ENCODE data around the gene RASSF8.
"Not testable (repeated sequence)": the region's sequence is repeated elsewhere in the genome, so short reads cannot be mapped to it uniquely, and the experiment has no call there.

Gene RASSF8

DNA sequence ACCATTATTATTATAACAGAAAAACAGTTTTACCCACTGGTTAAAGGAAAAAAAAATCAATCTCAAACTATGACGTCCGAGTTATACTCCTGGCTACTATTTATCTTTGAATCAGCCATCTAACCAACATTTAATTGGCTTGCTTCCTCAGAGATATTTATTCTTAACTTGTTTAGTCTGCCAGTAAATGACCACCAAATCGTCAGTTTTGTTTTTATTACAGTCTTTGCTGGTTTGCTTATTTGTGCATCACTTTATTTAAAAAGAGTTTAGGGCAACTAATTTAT is 71.2 kb downstream of the RASSF8 start:
- DNase-seq (ENCODE audit: low read depth, low spot score) = no peak

DNA sequence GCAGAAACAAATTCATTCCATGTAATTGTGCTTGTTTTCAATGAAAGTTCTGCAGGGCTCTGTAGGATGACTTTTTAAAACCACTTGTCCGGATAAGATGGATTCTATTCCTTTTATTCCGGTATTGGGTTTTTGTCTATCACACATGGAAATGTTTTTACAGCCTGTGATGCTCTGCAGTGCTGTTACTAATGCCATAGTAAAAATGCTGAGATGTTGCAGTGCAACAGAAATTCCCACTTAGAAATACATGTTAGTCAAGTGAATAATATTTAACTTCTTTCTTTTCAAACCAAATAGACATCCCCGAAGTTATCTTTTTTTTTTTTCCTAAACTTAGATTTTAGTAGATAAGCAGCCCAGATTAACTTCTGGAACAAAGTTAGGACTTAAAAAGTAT is 71.9 kb downstream of the RASSF8 start:
- DNase-seq (ENCODE audit: low read depth, low spot score) = no peak

DNA sequence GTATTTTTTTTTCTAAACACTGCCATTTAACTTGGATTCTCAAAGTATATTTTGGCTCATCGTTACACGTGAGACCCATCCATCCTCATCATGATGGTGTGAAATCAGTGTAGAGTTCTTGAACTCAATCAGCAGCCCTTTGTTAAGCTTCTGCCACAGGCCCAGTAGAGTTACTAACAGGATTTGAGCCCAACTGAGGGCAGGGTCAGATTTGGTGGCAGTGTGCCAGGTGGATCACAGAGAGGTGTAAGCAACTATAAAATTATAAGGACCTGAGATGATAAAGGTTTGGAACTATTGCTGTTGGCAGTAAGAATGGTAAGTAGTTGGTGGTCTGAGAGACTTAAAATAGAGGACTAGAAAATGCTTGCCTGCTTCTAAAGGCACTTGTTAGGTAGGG is 72.8 kb downstream of the RASSF8 start:
- DNase-seq (ENCODE audit: low read depth, low spot score) = no peak

DNA sequence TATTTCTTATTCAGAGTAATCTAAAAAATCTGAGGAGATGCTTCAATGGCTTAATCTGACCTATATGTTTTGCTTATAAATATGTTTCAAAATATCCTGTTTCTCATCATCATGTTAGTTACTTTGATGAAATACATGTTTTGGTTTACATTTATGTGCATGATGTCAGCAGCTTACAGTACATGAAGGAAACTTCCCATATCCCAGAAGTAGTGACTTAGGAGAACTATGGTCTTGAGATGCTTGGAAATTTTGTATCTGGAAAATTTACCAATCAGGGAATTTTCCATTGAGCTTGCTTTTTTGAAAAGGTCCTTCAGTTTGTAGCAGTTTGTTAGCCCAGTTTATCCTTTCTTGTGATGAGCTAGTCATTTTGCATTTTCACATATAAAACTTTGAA is 73.3 kb downstream of the RASSF8 start:
- no peak for DNase-seq (ENCODE audit: low read depth, low spot score)

DNA sequence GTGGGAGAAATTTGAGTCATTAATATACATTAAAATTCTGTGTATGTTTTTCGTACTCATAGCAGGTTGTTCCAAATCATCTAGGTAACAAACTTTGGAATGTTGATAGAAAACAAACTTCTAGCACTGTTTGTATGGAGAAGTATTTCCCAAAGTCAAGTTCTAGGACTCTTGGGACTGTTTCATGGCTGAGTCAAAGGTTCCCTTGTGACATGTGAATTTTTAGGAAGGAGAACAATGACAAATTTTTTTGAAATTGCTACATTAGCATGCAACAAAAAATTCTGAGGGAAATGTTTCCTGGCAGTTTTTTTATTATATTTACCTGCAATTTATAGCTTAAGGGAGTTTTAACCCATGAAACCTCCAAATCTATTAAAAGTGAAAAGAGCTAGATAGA is 73.8 kb downstream of the RASSF8 start:
- DNase-seq (ENCODE audit: low read depth, low spot score) = no peak

DNA sequence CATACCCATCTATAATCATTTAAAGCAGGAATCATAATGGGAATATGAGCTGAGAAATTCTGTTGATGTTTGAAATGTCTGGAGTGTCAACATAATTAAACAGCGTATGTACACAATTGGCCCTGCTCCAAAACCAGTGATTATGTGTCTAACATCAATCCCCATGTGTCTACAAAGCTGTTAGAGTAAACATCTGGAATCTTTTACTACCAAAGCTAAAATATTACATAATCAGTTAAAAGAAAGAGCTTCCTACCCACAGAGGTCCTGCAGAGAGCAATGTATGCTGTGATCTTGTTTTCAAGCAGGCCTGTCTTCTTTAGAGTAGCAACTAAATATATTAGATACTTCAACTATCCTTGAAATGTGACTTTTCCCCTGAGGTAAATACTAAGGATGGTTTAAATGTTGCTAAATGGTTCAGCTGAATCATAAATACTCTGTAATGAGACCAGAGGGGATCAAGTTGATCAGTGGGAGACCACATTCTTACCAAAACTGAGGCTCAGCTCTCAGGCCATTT is 74.3 kb downstream of the RASSF8 start:
- no peak for DNase-seq (ENCODE audit: low read depth, low spot score)

DNA sequence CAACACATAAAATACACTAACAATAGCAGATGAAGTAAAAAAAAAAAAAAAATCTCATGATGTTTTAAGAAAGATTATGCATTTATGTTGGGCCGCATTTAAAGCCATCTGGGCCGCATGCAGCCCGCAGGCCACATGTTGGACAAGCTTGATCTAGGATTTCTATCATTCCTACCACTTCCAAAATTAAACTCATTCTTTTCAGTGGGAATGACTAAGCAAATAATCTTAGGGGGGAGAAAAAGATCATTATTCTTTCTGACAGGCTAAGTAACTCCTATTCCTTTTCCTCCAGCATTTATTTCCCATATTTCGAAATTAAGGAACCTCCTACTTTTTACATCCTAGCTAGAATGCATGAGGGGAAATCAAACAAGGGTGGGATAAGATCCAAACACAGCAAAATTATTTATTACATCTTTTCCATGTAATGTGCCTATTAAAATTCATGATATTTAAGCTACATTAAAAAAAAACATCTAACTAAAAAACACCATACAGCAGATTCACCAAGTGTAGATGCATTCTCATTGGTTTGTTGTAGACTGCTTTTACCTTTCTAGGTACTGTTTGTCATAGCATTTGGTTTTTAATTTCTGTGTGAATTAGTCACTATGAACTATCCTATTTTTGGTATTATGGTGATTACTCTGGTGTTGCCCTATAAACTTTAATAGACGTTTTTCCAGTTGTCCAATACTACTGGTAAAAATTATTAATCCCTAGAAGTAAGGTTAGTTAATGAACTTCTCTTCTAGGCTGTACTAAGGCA is 76.1 kb downstream of the RASSF8 start:
- no peak for DNase-seq (ENCODE audit: low read depth, low spot score)

DNA sequence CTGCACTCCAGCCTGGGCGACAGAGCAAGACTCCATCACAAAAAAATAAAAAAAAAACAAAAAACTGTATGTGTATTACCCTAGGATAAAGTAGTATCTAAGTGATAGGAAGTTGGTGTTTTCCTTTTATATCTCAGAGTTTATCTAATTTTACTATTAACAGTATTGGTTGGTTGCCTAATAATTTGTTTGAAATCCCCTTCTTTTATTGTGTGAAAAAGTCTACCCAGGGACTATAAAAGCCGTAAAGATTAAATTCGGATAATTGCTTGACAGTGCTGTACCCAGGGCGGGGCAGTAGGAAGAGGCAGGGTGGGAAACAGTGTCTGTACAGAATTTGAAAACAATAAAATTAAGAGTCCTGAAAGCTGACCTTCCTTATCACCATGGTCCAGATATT is 78.4 kb downstream of the RASSF8 start:
- DNase-seq (ENCODE audit: low read depth, low spot score) = no peak

DNA sequence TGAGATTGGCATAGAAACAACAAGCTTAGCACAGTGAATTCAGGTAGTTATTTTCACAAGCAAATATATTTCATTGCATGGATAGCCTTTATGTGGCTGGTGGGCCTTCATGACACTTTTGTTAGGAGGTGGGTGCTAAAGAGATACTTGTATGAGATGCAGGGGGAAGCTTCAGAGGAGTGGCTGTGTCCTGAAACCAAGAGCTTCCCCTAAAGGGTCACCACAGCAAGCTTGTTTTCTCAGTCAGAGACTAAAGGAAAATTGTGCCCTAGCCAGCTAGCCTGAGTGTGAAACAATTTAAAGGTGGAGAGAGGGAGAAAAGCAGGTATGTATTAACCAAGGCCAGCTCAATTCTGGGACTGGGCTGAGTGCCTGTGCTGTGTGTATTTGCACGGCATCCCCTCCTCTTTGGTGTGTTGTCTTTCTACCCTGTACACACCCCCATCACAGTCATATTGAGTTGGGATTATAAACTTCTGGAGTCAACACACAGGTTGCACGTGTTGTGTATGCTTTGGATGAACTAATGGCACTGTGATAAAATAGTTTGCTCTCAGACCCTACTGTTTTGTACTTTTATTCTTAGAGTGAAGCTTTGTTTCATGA is 79.2 kb downstream of the RASSF8 start:
- DNase-seq (ENCODE audit: low read depth, low spot score) = no peak

DNA sequence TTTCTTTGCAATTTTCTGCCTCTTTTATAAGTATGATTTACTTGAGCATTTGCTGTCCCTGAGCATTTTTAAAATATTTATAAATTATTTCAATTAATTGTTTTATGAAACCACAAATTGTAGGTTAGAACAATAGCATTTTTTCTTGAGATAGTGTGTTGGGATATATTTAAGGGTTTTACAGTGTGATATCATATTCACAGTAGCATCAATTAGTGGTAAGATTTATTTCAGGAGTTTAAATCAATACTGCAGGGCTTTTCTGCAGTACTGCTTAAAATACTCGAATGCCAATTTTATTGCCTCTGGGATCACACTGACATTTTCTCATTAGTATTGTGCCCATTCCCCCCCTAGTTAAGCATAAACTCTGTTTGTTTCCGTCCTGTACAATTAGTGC is 84.2 kb downstream of the RASSF8 start:
- DNase-seq (ENCODE audit: low read depth, low spot score) = no peak

DNA sequence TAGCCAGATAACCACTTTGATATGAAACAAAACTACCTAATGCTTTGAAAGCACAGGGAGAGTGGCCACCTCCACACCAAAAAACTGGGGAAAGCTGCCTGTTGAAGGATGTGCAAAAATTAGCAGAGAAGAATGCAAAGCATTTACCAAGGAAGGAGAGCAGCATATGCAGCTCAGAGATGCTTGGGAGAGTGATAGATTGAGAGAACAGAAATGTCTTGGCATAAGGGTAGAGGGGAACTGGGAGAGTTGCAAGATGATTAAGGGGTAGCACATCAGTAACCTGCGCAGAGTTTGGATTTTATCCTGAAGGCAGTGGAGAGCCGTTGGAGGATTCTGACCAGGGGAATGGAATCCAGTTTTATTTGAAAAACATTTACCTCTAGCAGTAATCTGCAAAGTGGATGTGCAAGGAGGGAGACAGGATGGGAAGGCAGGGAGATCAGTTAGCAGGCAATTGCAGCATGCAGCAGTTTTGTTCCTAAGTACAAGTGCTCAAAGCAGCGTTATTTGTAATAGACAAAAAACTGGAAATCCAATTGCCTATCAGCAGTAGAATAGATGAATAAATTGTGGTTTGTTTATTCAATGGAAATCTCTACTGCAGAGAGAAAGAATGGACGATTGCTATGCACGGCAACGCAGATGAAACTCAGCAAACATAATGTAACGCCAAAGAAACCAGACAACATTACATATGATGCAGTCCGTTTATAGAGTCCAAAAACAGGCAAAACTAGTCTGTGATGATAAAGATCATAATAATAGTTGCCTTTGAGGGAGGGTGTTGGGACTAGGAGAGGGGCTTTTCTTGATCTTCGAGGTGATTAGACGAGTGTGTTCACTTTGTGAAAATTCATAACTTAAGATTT is 84.9 kb downstream of the RASSF8 start:
- DNase-seq (ENCODE audit: low read depth, low spot score) = no peak

DNA sequence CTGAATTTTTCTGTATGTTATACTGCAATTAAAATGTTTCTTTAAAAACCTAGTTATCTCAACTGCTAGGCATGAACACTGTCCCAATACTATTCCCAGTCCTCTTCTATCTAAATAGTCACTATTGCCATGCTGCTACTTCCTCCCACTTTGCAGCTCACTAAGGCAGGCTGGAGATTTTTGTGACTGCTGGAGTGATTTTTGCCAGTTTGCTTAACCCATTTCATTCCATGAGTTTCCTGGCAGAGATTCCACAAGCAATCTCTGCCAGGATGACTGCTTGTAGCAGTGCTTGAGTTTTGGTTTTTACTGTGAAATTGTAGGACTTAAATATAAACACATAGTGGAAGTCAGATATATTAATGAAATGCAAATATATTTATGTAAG is 85.5 kb downstream of the RASSF8 start:
- DNase-seq (ENCODE audit: low read depth, low spot score) = no peak

DNA sequence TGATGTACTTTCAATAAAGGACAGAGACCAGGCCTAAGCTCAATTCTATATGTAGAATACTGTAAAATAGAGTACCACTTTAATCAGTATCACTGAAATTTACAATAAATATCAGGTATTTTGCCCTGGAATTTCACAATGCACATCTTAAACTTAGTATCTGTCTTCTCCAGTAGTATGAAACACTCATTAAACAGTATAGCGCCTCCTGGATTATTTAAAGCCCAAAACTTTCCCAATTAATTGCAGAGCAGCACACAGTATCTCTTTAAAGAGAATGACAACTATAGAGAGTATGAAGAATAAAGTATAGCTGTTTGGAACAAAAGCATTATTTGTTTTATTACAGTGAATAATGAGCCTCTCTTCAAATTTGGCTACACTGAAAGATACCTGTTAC is 86.1 kb downstream of the RASSF8 start:
- no peak for DNase-seq (ENCODE audit: low read depth, low spot score)

DNA sequence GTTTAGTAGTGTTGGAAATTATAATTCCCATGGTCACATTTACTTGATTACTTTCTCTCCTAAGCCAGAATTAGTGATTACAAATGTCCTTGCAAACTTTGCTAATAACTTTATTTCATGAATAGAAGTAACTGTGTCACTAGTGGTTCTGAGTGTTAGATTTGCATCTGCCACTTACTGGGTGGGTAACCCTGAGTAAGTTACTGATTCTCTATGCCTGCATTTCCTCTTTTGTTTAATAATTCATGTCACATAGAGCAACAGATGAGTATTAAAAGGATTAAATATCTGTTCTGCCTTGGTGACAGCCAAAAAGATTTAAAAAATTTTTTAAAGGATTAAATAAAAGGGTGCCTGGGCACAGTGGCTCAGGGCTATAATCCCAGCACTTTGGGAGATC is 87.7 kb downstream of the RASSF8 start:
- no peak for DNase-seq (ENCODE audit: low read depth, low spot score)

DNA sequence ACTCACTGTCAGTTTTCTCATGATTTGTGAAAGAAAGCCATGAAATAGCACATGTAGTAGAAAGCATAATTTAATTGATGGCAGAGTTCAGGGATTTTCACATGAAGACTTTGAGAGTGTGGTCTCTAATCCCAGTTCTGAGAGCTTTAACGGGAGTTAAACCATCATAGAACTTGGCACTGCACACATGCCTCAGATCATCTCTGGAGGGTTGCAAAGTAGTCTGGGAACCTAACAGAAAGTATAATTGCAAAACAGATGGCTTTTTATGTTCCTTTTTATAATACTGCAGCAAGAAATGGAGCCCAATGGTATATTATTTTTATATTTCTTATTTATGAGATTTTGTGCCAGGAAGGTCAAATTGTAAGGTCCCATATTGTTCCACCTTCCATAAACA is 88.4 kb downstream of the RASSF8 start:
- no peak for DNase-seq (ENCODE audit: low read depth, low spot score)

DNA sequence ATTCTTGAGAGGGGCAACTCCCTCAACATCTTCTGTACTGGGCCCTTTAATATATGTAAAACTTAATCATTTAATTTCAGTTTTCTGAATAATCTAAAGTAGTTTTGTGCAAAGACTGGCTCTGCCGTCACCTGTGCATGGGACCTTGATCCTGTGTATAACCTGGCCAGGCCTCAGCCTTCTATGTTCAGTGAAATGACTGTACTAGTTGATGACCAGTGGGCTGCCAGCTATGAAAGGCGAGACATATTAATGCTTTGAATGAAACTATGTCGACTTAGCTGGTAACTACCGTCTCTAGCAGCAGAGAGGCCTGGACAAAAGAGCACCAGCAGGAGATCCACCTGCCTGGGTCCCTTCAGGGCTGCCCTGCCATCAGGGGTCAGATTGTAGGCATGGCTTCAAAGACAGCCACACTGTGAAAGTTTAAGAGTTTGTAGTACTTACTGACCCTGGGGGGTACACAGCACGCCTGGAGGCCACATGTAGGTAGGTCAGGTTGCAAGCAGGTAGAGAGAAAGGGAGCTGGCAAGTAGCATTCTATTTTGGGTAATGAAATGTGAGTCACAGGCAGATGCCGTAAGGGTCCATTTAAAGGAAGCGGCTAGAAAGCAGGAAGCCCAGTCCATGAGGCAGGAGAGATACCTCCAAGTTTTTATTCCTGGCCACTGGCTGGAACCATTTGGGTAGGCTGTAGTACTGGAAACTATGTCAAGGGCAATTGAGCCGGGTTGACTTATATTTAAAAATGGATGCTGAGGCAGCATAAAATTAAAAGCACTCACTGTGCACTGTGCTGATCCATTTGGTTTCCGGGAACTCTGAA is 89.1 kb downstream of the RASSF8 start:
- peak; percentile 80 for DNase-seq (ENCODE audit: low read depth, low spot score)

DNA sequence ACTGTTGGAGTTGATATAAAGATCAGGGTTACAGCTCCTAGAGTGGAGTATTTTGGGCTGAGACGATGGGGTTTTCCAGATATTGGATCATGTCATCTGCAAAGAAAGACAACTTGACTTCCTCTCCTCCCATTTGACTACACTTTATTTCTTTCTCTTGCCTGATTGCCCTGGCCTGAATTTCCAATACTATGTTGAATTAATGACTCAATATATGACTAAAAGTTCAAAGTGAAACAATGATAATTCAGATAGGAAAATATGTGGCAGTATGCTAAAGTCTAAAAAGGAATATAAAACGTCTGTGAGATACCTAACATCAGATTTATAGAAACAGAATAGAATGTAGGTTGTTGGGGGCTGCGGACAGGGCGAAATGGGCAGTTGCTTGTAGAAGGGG is 94.2 kb downstream of the RASSF8 start:
- no peak for DNase-seq (ENCODE audit: low read depth, low spot score)

DNA sequence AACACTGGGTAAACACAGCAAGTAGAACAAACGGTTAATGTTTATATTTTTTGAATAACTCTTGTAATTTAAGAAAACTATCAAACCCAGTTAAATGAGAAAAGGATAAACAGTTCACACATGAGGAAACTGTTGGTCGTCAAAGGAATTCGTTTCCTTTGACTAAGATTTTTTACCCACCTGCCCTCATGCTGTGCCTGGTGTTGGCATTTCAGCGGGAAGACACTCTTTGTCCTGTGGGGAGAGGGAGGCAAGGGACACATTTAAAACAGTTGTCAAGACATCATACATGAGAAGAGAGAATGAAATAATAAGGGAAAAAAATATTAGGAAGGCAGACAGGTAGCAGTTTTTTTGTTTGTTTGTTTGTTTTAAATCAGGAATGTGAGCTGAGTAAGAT is 95.9 kb downstream of the RASSF8 start:
- no peak for DNase-seq (ENCODE audit: low read depth, low spot score)

DNA sequence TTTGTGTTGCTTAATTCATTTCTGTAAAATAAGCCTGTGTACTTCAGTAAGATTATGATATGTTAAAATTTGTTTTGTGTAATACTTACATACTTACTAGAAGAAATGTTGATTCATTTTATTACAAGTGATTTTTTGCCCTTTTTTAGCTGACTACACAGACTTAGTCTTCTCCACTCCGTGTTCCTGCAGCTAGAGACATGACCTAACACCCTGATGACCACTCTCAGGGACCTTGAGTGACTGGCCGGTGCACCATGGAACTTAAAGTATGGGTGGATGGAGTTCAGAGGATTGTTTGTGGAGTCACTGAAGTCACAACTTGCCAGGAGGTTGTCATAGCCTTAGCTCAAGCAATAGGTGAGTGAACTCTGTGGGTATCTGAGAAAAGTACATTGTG is 96.6 kb downstream of the RASSF8 start:
- no peak for DNase-seq (ENCODE audit: low read depth, low spot score)

DNA sequence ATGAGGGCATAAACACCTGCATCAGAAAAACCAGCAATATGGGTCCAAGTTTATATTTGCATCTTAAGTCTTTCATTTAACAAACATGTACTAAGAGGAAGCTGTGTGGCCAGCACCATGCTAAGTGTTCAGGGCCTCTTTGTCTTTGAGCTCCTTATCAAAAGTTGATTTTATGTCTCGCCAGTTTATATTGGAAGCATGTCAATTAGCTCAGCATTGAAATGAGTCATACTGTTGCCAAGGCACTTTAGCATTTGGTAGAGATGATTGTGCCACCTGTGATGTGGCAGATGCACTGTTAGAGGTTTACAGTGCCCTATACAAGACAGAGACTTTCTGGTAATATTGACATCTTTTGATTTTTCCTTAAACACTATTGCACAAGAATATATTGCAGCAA is 97.9 kb downstream of the RASSF8 start:
- no peak for DNase-seq (ENCODE audit: low read depth, low spot score)

DNA sequence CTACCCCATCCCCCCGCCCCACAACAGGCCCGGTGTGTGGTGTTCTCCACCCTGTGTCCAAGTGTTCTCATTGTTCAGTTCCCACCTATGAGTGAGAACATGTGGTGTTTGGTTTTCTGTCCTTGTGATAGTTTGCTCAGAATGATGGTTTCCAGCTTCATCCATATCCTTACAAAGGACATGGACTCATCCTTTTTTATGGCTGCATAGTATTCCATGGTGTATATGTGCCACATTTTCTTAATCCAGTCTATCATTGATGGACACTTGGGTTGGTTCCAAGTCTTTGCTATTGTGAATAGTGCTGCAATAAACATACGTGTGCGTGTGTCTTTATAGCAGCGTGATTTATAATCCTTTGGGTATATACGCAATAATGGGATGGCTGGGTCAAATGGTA is 98.8 kb downstream of the RASSF8 start:
- not testable (repeated sequence) for DNase-seq (ENCODE audit: low read depth, low spot score)

DNA sequence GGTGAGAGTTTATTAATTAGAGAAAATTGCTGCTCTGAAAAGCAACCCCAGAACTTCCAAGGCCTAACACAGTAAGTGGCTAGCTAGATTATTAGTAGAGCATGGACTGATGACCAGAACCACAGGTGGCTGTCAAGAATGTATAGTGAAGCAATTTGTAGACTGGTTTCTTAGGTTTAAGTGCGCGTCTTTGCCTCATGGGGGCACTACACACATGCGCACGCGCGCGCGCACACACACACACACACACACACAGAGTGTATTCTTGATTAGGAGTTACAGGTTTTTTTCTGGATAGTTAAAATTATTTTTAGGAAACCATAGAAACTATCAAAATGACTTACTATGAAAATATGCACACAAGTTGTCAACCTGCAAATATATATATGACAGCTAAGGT is 99.8 kb downstream of the RASSF8 start:
- DNase-seq (ENCODE audit: low read depth, low spot score) = no peak
